Measurements from ENCODE around the gene AHCTF1.
A peak's percentile ranks its signal among the peaks of the same experiment; 100 is the strongest.

AHCTF1 gene

GRCh38 chr1:246971969-246972368 is 40.2 kb upstream of the AHCTF1 start:
- H3K4me3 ChIP-seq (ENCODE audit: insufficient read depth, low read length, poor library complexity, severe bottlenecking), result no peak overlapping the region
- H3K27me3 ChIP-seq (ENCODE audit: low read length), result no peaks in the 10 kb centered on the region
- H4K20me1 ChIP-seq (ENCODE audit: low read depth, low read length), result no peaks in the 10 kb centered on the region
- no peaks in the 10 kb centered on the region for H3K36me3 ChIP-seq (ENCODE audit: low read length)
- no peaks in the 10 kb centered on the region for H3K9me2 ChIP-seq (replicated peaks; ENCODE audit: insufficient read depth, low read length)
- H3K27ac ChIP-seq (ENCODE audit: low read depth, low read length), result no peak overlapping the region
- no peak overlapping the region for H3K9ac ChIP-seq (ENCODE audit: low read length)
- no peak overlapping the region for H3K4me2 ChIP-seq (ENCODE audit: low read depth, low read length, poor library complexity, severe bottlenecking)
- no peak overlapping the region for H2AFZ ChIP-seq (ENCODE audit: low read depth, low read length, severe bottlenecking)
- no peak for TF ChIP-seq CTCF (IDR thresholded peaks at IDR 0.05; ENCODE audit: insufficient read depth, low read length, poor library complexity, severe bottlenecking)
- peaks cover 19% of the 10 kb centered on the region; the same call in 1 of the 2 replicates for H3K9me3 ChIP-seq (ENCODE audit: insufficient read depth, low read length)
- H3K79me2 ChIP-seq (ENCODE audit: insufficient read depth, low read length), result no peaks in the 10 kb centered on the region
- no peaks in the 10 kb centered on the region for H3F3A ChIP-seq (ENCODE audit: insufficient read depth)

- no peak overlapping the region for H3K4me3 ChIP-seq (ENCODE audit: insufficient read depth, low read length, poor library complexity, severe bottlenecking)
- no peaks in the 10 kb centered on the region for H3K36me3 ChIP-seq (ENCODE audit: low read length)
- no peak overlapping the region; the same call in 1 of the 2 replicates for H3K9ac ChIP-seq (ENCODE audit: low read length)
- TF ChIP-seq CTCF (IDR thresholded peaks at IDR 0.05; ENCODE audit: insufficient read depth, low read length, poor library complexity, severe bottlenecking) (peak; percentile 85), EZH2phosphoT487 (conservative IDR thresholded peaks at IDR 0.05; ENCODE audit: low read length) (no peak)
- no peaks in the 10 kb centered on the region for H3K27me3 ChIP-seq (ENCODE audit: low read length)
- no peaks in the 10 kb centered on the region for H3K9me2 ChIP-seq (replicated peaks; ENCODE audit: insufficient read depth, low read length)
- H3K27ac ChIP-seq (ENCODE audit: low read depth, low read length), result no peak overlapping the region
- no peaks in the 10 kb centered on the region for H3K79me2 ChIP-seq (ENCODE audit: insufficient read depth, low read length)
- H3K9me3 ChIP-seq (ENCODE audit: insufficient read depth, low read length), result peaks cover 19% of the 10 kb centered on the region; the same call in 1 of the 2 replicates
- peak overlapping the region; percentile 37 for H3K4me2 ChIP-seq (ENCODE audit: low read depth, low read length, poor library complexity, severe bottlenecking)
- no peaks in the 10 kb centered on the region for H4K20me1 ChIP-seq (ENCODE audit: low read depth, low read length)
- no peaks in the 10 kb centered on the region for H3F3A ChIP-seq (ENCODE audit: insufficient read depth)
- H2AFZ ChIP-seq (ENCODE audit: low read depth, low read length, severe bottlenecking), result peak overlapping the region; percentile 52
Measured at GRCh38 chr1:246971090-246971721, 39.5 kb upstream of the AHCTF1 start.

GRCh38 chr1:246969621-246970020 is 37.9 kb upstream of the AHCTF1 start:
- Histone ChIP-seq H2AFZ (ENCODE audit: low read depth, low read length, severe bottlenecking) (no peak overlapping the region), H4K20me1 (ENCODE audit: low read depth, low read length) (no peaks in the 10 kb centered on the region), H3F3A (ENCODE audit: insufficient read depth) (no peaks in the 10 kb centered on the region), H3K4me3 (ENCODE audit: insufficient read depth, low read length, poor library complexity, severe bottlenecking) (no peak overlapping the region), H3K4me2 (ENCODE audit: low read depth, low read length, poor library complexity, severe bottlenecking) (no peak overlapping the region), H3K27me3 (ENCODE audit: low read length) (no peaks in the 10 kb centered on the region), H3K27ac (ENCODE audit: low read depth, low read length) (no peak overlapping the region), H3K9me3 (ENCODE audit: insufficient read depth, low read length) (peaks cover 19% of the 10 kb centered on the region; the same call in 1 of the 2 replicates), H3K79me2 (ENCODE audit: insufficient read depth, low read length) (no peaks in the 10 kb centered on the region), H3K9ac (ENCODE audit: low read length) (no peak overlapping the region), H3K36me3 (ENCODE audit: low read length) (no peaks in the 10 kb centered on the region), H3K9me2 (replicated peaks; ENCODE audit: insufficient read depth, low read length) (no peaks in the 10 kb centered on the region)
- TF ChIP-seq CTCF (IDR thresholded peaks at IDR 0.05; ENCODE audit: insufficient read depth, low read length, poor library complexity, severe bottlenecking) (no peak), EZH2phosphoT487 (conservative IDR thresholded peaks at IDR 0.05; ENCODE audit: low read length) (no peak)

Data from SU-DHL-6 (cell line).